Prostate gland (tissue), 2 donors: ENCODE measurements around the gene CCDC73. TPM values are rescaled to one million over a fixed set of nuclear protein-coding genes. Genes with fewer than 3 reads are reported as not detected.
"Not testable (repeated sequence)": the region's sequence is repeated elsewhere in the genome, so short reads cannot be mapped to it uniquely, and the experiment has no call there.

Experiments used
- DNase-seq: peaks from one replicate; pipeline ENCODE4 v3.0.0-alpha.2; 2019; ENCODE audit warnings: low spot score
- H3K27ac ChIP-seq, 2 donors: fragments of 200-600 bp; sonication (generic); 2 replicates each; pipeline ENCODE4 v1.5.1; 2017 to 2019
- H3K27me3 ChIP-seq: fragments of 200-600 bp; sonication (generic); replicated peaks from 2 replicates; pipeline ENCODE4 v1.5.1; 2019; ENCODE audit not compliant: insufficient read depth
- H3K36me3 ChIP-seq, 2 donors: fragments of 200-600 bp; sonication (generic); 1 replicate in 1 of 2; 2 replicates in 1 of 2; pipeline versions ENCODE4 v1.5.1 to v1.8.1; 2017 to 2019
- H3K4me1 ChIP-seq: fragments of 200-600 bp; sonication (generic); replicated peaks from 2 replicates; pipeline ENCODE4 v1.5.1; 2019
- H3K4me3 ChIP-seq, 2 donors: fragments of 200-600 bp; sonication (generic); 2 replicates each; pipeline ENCODE4 v1.5.1; 2017 to 2019
- H3K9me3 ChIP-seq: fragments of 200-600 bp; sonication (generic); 2 replicates; pipeline ENCODE4 v1.5.1; 2017
- POLR2A ChIP-seq: fragments of 450-650 bp; IDR thresholded peaks from one replicate; pipeline ENCODE4 v1.6.1; 2016; ENCODE audit warnings: antibody characterized with exemption, mild to moderate bottlenecking
- POLR2AphosphoS5 ChIP-seq: sonication (generic); formaldehyde crosslinking; IDR thresholded peaks from one replicate; pipeline ENCODE4 v1.6.1; 2017; ENCODE audit warnings: antibody characterized with exemption
- WGBS: methylation state at CpG from one replicate; pipeline ENCODE4 v1.1.5; 2018; 5-methylcytosine and 5-hydroxymethylcytosine counted together
- intact Hi-C: fragments of 100-400 bp; cut with DNase I; formaldehyde crosslinking; loops from one replicate; pipeline ENCODE4 v1.14.2; 2022
- total RNA-seq, 2 donors: library from RNA; depleted of rRNA; stranded (reverse); fragments of >200 nt; gene quantifications; one replicate each; pipeline ENCODE4 v1.1.0, GENCODE V29; 2016
- TF ChIP-seq, protein P1 (sequence below), 4 experiments: fragments of 200-600 bp in 2 of 4; fragments of 450-650 bp in 2 of 4; sonication (generic) in 2 of 4; IDR thresholded peaks; 1 replicate in 3 of 4; 2 replicates in 1 of 4; pipeline ENCODE4 v1.5.1; 2016 to 2019; ENCODE audit warnings: antibody characterized with exemption in 4 of 4, mild to moderate bottlenecking in 2 of 4, moderate library complexity in 2 of 4

The CCDC73 gene
- total RNA-seq, 2 donors from 2014 or later: 0.09 to 2.7 TPM

DNA sequence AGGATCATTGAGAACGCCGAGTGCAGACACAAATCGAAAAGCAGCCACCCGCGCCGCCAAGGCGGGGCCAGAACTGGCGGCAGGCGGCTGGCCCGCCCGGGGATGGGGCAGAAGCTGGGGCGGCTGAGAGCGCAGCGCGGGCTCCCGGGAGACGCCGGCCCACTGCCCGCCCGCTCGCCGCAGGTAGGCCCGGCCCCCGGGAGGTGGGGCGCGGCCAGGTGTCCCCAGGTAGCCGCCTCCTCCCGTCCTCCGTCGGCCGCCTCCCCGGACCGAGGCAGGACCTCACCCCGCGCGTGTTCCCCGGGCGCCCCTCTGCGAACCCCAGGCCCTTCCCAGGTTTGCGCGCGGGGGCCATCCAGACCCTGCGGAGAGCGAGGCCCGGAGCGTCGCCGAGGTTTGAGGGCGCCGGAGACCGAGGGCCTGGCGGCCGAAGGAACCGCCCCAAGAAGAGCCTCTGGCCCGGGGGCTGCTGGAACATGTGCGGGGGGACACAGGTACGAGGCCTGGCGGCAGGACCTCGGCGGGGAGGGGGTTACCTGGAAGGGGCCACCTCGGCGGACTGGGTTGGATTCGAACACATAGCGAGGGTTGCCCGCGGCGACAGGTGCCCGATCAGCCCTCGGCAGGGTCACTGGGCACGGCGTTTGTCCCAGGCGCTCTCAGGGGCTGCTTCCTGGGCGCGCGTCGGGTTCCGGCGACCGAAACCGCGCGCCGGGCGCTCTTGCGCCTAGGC, 35.4 kb upstream of the CCDC73 start, which contains the start of gene PRRG4:
Gene PRRG4, plus strand, starts transcription at position 248 of the 733 bp plus-strand sequence. CDS start 603 bp downstream, outside the sequence.
- intact Hi-C loops: no loop called here
- Histone ChIP-seq H3K27ac (peak within 1 kb of the TSS; percentile 80 to 87), H3K4me3 (peak within 1 kb of the TSS; percentile 66 to 71), H3K36me3 (no peaks in the 10 kb centered on the region), H3K27me3 (no peaks in the 10 kb centered on the region), H3K9me3 (no peaks in the 10 kb centered on the region), H3K4me1 (no peaks in the 10 kb centered on the region)
- TF ChIP-seq POLR2AphosphoS5 (no peak), POLR2A (peak; percentile 82)
- TF ChIP-seq, protein P1, sequence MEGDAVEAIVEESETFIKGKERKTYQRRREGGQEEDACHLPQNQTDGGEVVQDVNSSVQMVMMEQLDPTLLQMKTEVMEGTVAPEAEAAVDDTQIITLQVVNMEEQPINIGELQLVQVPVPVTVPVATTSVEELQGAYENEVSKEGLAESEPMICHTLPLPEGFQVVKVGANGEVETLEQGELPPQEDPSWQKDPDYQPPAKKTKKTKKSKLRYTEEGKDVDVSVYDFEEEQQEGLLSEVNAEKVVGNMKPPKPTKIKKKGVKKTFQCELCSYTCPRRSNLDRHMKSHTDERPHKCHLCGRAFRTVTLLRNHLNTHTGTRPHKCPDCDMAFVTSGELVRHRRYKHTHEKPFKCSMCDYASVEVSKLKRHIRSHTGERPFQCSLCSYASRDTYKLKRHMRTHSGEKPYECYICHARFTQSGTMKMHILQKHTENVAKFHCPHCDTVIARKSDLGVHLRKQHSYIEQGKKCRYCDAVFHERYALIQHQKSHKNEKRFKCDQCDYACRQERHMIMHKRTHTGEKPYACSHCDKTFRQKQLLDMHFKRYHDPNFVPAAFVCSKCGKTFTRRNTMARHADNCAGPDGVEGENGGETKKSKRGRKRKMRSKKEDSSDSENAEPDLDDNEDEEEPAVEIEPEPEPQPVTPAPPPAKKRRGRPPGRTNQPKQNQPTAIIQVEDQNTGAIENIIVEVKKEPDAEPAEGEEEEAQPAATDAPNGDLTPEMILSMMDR (IDR thresholded peaks at IDR 0.05): peak in 1 of 4 experiments; percentile 7
- DNase-seq: peak; percentile 74
- 3% methylated on average over 85 of the region's 85 CpGs for WGBS

DNA sequence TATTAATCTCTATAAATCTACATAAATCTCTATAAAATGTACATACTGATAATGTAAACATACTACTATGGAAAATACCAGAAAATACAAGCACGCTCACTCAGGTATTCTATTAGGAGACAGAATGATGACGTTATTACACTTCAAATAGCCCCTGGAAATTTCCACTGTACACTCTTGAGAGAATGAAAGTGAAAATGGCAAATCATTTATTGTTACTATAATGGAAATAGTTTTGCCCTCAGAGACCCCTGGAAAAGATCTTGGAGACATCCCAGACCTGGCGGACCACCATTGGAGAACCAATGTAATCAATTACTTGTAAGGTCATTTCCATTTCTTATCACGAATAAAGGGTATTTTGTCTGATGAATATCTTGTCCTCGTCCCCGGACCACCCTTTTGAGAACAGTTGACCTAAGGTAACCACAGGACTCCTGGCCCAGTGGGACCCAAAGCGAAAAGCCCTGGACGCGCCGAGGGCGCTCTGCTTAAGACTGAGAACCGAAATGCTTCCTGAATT, 34.8 kb upstream of the CCDC73 start:
- Histone ChIP-seq H3K9me3 (no peaks in the 10 kb centered on the region), H3K4me1 (no peaks in the 10 kb centered on the region), H3K27ac (peak overlapping the region; percentile 80 to 87), H3K36me3 (no peaks in the 10 kb centered on the region), H3K27me3 (no peaks in the 10 kb centered on the region), H3K4me3 (peak overlapping the region; percentile 66 to 71)
- no peak for DNase-seq
- WGBS: 6% methylated on average over 12 of the region's 12 CpGs
- intact Hi-C loops: no loop called here
- TF ChIP-seq POLR2AphosphoS5 (no peak), POLR2A (no peak)
- TF ChIP-seq, protein P1 (IDR thresholded peaks at IDR 0.05): no peak

DNA sequence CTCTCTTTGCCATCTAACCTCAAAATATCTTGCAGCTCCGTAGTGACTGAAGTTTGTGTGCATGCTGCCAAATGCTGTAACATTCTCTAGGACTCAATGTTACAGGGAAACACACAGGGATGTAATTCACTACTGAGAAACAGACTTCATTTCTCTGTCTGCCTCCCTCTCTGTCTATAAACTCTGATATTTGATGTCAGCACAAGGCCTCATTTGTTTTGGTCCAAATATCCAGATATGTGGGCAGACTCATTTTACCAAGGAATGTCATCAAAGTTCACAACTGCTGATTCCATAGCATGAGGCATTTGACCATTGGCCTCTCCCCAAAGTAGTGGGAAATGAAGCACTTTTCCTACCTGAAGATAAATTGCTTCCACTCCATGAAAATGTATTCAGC, 32.8 kb upstream of the CCDC73 start:
- no peaks in the 10 kb centered on the region for H3K36me3 ChIP-seq
- TF ChIP-seq POLR2AphosphoS5 (no peak), POLR2A (no peak)
- TF ChIP-seq, protein P1 (IDR thresholded peaks at IDR 0.05): no peak
- no peaks in the 10 kb centered on the region for H3K9me3 ChIP-seq
- no peaks in the 10 kb centered on the region for H3K4me1 ChIP-seq
- DNase-seq: no peak
- H3K27me3 ChIP-seq: no peaks in the 10 kb centered on the region
- H3K27ac ChIP-seq: no peak overlapping the region
- H3K4me3 ChIP-seq: no peak overlapping the region
- intact Hi-C loops: no loop called here
- 83% methylated on average over 1 of the region's 1 CpG for WGBS

DNA sequence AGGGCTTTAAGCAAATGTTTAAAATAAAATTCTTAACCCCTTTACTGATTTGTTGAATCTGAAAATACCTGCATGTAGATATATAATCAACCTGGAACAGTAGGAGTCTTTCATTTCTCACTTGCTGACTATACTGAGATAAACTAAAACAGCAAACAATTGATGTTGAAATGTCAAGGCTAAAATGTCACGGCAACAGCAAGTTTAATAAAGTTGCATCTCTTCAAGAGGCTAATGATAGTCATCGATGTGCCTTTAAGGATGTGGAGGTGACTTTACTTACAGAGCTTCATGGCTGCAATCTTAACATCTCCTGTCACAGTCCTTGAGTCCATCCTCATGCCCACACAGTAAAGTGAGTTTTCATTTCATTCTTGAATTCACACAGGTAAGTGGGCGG, 31.7 kb upstream of the CCDC73 start:
- H3K27me3 ChIP-seq: no peaks in the 10 kb centered on the region
- 49% methylated on average over 3 of the region's 3 CpGs for WGBS
- H3K27ac ChIP-seq: no peak overlapping the region
- no peaks in the 10 kb centered on the region for H3K36me3 ChIP-seq
- TF ChIP-seq POLR2A: no peak
- no peak for TF ChIP-seq POLR2AphosphoS5
- TF ChIP-seq, protein P1 (IDR thresholded peaks at IDR 0.05): no peak
- H3K4me1 ChIP-seq: no peaks in the 10 kb centered on the region
- H3K4me3 ChIP-seq: no peak overlapping the region
- H3K9me3 ChIP-seq: no peaks in the 10 kb centered on the region
- DNase-seq: no peak
- intact Hi-C loops: no loop called here

DNA sequence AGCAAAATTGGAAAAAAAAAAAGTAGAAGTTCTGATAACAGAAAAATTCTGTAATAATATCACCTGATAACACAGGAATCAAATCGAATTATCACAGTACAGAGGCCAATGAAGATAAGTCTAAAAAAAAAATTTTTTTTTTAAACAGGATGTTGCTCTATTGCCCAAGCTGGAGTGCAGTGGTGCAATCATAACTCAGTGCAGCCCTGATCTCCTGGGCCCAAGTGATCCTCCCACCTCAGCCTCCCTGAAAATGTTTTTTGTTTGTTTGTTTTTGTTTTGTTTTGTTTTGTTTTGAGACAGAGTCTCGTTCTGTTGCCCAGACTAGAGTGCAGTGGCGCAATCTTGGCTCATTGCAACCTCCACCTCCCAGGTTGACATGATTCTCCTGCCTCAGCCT, 29.2 kb upstream of the CCDC73 start:
- intact Hi-C loops, DNase-seq: not testable (repeated sequence)
- WGBS: 94% methylated on average over 3 of the region's 3 CpGs

More for the DNA sequence above, 29.2 kb upstream of the CCDC73 start:
- H3K27me3 ChIP-seq, H3K4me1 ChIP-seq, H3K9me3 ChIP-seq, H3K36me3 ChIP-seq, H3K4me3 ChIP-seq, H3K27ac ChIP-seq: not testable (repeated sequence)
